NCI-H1436 (cell line): ENCODE results near the gene IL1RAP.
"Not testable (repeated sequence)": the region's sequence is repeated elsewhere in the genome, so short reads cannot be mapped to it uniquely, and the experiment has no call there.

Experiments
- DNase-seq: peaks from one replicate; lab custom pipeline; 2025; lab: John Stamatoyannopoulos, UW

IL1RAP gene

GRCh38 chr3:190666821-190667220 lies 152.9 kb downstream of the IL1RAP start:
- no peak for DNase-seq

- DNase-seq: no peak
These were observed 157.8 kb downstream of the IL1RAP start for GRCh38 chr3:190671658-190672057.

GRCh38 chr3:190673148-190673547 lies 159.3 kb downstream of the IL1RAP start:
- DNase-seq: no peak

- DNase-seq: no peak
These were observed 162.6 kb downstream of the IL1RAP start for GRCh38 chr3:190676481-190676880.

- DNase-seq: no peak
These were observed 163.1 kb downstream of the IL1RAP start for GRCh38 chr3:190677001-190677400.

GRCh38 chr3:190677868-190678267 lies 164.0 kb downstream of the IL1RAP start:
- not testable (repeated sequence) for DNase-seq

- no peak for DNase-seq
These were observed 166.8 kb downstream of the IL1RAP start for GRCh38 chr3:190680691-190681090.

GRCh38 chr3:190684776-190685175 lies 170.9 kb downstream of the IL1RAP start:
- no peak for DNase-seq

GRCh38 chr3:190686011-190686410 lies 172.1 kb downstream of the IL1RAP start:
- DNase-seq: no peak

- no peak for DNase-seq
These were observed 176.4 kb downstream of the IL1RAP start for GRCh38 chr3:190690246-190690645.

GRCh38 chr3:190692256-190692655 lies 178.4 kb downstream of the IL1RAP start:
- DNase-seq: no peak

- DNase-seq: no peak
These were observed 180.6 kb downstream of the IL1RAP start for GRCh38 chr3:190694335-190695001.

- no peak for DNase-seq
These were observed 181.3 kb downstream of the IL1RAP start for GRCh38 chr3:190695225-190695624.

GRCh38 chr3:190695994-190696393 lies 182.1 kb downstream of the IL1RAP start:
- no peak for DNase-seq

GRCh38 chr3:190696777-190697501 lies 183.1 kb downstream of the IL1RAP start:
- DNase-seq: no peak

- DNase-seq: no peak
These were observed 183.6 kb downstream of the IL1RAP start for GRCh38 chr3:190697502-190697830.

GRCh38 chr3:190697901-190698300 lies 184.0 kb downstream of the IL1RAP start:
- DNase-seq: no peak

- no peak for DNase-seq
These were observed 185.9 kb downstream of the IL1RAP start for GRCh38 chr3:190699776-190700175.

- DNase-seq: no peak
These were observed 187.2 kb downstream of the IL1RAP start for GRCh38 chr3:190701096-190701532.

- no peak for DNase-seq
These were observed 192.7 kb downstream of the IL1RAP start for GRCh38 chr3:190706582-190706981.
